Embryonic facial prominence (tissue), 1 donor: ENCODE results near the gene TDRD1.
"Not testable (repeated sequence)": the region's sequence is repeated elsewhere in the genome, so short reads cannot be mapped to it uniquely, and the experiment has no call there.

ENCODE experiments used
- DNase-seq: peaks from one replicate; pipeline ENCODE4 v3.0.0-alpha.2; 2016; ENCODE audit errors: extremely low spot score

Gene TDRD1, protein sequence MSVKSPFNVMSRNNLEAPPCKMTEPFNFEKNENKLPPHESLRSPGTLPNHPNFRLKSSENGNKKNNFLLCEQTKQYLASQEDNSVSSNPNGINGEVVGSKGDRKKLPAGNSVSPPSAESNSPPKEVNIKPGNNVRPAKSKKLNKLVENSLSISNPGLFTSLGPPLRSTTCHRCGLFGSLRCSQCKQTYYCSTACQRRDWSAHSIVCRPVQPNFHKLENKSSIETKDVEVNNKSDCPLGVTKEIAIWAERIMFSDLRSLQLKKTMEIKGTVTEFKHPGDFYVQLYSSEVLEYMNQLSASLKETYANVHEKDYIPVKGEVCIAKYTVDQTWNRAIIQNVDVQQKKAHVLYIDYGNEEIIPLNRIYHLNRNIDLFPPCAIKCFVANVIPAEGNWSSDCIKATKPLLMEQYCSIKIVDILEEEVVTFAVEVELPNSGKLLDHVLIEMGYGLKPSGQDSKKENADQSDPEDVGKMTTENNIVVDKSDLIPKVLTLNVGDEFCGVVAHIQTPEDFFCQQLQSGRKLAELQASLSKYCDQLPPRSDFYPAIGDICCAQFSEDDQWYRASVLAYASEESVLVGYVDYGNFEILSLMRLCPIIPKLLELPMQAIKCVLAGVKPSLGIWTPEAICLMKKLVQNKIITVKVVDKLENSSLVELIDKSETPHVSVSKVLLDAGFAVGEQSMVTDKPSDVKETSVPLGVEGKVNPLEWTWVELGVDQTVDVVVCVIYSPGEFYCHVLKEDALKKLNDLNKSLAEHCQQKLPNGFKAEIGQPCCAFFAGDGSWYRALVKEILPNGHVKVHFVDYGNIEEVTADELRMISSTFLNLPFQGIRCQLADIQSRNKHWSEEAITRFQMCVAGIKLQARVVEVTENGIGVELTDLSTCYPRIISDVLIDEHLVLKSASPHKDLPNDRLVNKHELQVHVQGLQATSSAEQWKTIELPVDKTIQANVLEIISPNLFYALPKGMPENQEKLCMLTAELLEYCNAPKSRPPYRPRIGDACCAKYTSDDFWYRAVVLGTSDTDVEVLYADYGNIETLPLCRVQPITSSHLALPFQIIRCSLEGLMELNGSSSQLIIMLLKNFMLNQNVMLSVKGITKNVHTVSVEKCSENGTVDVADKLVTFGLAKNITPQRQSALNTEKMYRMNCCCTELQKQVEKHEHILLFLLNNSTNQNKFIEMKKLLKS

DNA sequence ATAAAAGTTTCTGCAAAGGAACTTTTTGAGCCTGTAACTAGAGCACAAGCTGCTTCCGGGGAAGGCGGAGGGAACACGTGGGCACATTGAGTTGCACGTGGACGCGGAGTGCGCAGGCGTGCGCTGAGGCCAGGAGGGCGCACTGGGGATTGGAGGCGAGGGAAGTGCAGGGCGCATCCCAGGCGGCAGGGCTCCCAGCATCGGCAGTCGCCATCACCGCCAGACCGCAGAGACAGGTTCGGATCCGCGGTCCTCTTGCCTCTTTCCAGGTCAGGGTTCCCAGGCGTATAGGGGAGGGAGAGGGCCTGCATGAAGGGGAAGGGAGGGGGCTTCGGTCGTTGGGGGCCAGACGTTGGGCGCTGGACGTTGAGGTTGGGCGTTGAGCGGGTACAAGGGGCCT is at the start of gene TDRD1:
TSS of gene TDRD1 (plus strand) at position 206 of the 400 bp plus-strand sequence. CDS start 8,479 bp downstream, outside the sequence.
- no peak for DNase-seq

DNA sequence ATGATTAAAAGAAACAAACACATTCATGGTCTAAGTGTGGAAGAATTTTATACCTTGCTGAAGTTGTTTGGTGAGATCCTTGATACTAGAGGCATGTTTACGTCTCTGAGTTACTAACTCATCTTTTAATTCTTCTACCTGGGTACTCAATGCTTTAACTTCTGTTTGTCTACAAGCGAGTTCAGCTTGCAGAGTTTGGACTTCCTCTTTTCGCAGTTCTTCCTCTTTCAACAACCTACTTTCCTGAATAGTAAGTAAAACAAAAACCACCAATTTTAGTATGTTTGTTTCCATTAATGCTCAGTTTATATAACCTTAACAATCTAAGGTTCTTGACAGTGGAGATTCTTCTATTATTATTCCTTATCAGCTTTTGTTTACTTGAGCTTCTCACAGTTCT is 48.1 kb upstream of the TDRD1 start:
- no peak for DNase-seq

DNA sequence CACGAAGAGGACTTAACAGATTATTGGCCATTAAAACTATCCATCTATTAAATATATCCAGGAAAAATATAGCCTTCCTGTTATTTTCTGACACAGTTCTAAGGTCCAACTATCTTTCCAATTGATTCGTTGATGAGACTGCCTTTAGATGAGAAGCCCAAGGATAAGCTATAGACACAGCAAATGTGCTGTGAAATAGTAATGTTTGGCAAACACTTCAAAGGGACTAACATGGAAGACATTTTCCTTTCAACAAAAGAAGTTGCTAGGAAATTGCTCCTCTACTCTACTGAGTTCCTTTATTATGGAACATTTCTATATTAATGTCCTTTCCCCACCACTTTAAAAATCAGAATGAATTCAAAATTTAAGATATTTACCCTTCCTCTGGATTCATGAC is 43.7 kb upstream of the TDRD1 start:
- DNase-seq: no peak

DNA sequence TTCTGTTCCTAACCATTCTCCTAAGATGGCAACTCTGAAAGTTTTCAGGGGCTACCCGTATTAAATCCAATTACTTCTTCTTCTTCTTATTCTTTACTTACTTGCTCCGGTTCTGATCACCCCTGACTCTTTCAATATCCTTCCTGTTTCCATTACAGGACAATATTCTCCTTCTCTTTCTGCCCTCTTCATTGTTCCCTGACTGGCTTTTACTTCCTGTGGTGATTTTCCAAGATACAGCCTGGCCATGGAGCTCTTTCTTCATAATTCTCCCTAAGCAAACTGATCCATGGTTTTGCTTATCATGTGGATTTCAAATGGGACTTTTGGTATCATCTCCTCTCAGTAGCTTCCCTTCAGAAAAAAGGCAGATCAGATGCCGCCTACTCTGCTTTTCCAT is 40.6 kb upstream of the TDRD1 start:
- no peak for DNase-seq

DNA sequence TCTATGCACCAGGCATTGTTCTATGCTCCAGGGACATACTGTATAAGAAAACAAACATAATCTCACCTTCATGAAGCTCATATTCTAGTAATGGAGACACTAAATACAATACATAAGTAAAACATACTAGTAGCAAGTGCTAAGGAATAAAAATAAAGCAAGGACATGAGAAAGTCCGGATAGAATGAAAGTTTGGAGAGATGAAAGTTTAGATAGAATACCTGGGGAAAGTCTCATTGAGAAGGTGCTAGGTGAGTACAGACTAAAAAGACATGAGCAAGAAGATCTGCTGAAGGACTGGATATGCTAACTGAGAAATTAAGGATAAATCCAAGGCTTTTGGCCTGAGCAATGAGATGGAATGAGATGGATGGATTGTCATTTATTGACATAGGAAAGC is 39.1 kb upstream of the TDRD1 start:
- no peak for DNase-seq

DNA sequence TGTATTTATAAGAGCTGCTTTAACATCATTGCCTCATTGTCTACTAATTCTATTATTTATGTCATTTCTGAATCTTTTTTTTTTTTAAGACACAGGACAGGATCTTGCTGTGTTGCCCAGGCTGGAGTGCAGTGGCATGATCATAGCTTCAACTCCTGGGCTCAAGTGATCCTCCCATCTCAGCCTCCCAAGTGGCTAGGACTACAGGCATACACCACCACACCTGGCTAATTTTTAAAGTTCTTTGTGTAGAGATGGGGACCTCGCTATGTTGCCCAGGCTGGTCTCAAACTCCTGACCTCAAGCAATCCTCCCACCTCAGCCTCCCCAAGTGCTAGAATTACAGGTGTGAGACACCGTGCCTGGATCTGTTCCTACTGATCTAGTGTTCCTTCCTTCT is 38.3 kb upstream of the TDRD1 start:
- not testable (repeated sequence) for DNase-seq

DNA sequence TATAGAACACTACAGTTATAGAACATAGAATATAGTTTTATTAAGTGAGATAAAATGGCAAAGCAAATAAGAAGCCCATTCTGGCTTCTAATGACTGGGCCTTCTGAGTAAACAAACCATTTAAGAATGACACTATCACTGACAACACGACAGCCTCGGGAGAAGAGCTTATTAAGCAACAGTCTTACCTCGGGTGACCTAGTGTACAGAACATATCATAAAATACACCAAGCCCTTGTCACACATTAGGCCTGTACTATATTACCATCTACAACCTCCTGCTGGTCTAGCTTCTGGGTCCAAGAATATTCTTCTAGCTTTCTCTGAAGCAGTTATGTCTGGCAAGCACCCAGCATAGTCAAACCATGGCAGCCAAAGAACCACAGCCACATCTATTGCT is 37.1 kb upstream of the TDRD1 start:
- no peak for DNase-seq

DNA sequence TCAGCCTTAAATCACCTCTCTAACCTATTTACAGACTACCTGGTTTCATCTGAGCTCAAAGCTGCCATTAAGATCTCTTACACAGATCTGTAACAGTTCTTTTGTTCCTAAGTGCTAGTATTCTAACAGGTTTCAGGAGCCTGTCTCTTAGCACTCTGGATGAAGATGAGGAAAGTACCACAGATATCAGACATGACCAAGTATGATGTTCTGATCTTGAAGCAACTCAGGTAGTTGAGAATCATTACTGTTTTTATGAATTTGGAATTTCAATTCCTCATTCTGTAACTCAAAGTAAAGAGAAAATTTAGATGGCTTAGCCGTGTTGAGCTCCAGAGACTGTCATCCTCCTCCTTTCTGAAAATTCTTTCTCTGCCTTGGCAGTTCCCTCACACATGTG is 36.0 kb upstream of the TDRD1 start:
- DNase-seq: no peak

DNA sequence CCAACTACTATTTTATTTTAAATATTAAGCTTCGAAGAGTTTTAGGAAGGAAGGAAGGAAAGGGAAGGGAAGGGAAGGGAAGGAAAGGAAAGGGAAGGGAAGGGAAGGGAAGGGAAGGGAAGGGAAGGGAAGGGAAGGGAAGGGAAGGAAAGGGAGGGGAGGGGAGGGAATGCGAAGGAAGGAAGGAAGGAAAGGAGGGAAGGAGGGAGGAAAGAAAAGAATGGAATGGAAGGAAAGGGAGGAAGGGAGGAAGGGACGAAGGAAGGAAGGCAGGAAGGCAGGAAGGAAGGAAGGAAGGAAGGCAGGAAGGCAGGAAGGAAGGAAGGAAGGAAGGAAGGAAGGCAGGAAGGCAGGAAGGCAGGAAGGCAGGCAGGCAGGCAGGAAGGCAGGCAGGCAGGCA is 29.7 kb upstream of the TDRD1 start:
- not testable (repeated sequence) for DNase-seq

DNA sequence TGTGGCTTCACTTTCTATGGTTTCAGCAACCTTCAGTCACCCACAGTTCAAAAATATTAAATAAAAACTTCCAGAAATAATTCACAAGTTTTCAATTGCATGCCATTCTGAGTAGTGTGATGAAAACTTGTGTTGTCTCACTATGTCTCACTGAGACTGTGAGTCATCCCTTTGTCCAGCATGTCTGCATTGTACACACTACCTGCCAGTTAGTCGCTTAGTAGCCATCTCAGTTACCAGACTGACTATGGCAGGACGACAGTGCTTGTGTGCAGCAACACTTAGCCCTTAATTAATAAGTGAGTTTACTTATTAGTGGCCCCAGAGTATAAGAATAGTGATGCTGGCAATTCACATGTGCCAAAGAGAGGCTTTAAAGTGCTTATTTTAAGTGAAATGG is 27.7 kb upstream of the TDRD1 start:
- DNase-seq: no peak

DNA sequence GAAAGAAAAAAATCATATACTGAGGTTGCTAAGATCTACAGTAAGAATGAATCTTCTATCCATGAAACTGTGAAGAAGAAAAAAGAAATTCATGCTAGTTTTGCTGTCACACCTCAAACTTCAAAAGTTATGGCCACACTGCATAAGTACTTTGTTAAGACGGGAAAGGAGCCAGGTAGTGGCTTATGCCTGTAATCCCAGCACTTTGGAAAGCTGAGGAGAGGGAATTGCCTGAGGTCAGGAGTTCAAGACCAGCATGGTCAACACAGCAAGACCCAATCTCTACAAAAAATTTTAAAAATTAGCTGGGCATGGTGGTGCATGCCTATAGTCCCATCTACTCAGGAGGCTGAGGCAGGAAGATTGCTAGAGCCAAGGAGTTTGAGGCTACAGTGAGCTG is 27.3 kb upstream of the TDRD1 start:
- DNase-seq: no peak

DNA sequence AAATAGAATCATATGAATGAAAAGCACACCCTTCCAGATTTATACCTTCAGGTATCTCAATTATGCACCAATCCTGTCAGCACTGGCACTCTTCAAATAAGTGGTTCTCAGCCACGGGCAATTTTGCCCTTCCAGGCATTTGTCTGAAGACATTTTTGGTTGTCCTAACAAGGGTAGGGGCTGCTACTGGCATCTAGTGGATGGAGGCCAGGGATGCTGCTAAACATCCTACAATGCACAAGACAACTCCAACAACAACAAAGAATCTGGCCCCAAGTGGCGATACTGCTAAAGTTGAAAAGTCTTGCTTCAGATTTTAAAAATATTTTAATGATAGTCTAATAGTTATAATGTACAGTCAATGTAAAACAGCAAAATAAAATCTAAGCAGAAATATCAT is 21.2 kb upstream of the TDRD1 start:
- DNase-seq: no peak

DNA sequence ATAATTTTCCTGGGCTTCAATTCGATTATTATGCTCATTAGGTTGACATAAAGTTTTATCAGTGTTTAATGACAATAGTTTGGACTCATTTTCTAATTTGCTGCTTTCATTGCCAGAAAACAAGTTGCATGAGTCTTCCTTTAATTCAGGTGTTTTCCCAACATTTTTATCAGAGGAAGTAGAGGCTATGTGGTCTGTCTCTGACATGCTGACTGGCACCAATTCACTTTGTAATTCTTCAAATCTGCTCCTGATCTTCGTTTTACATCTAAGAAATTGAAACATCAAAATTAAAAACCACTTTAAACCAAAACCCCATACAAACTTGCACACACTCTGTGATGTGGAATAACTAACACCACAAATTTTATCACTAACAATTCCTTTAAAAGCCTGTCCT is 16.1 kb upstream of the TDRD1 start:
- DNase-seq: no peak

DNA sequence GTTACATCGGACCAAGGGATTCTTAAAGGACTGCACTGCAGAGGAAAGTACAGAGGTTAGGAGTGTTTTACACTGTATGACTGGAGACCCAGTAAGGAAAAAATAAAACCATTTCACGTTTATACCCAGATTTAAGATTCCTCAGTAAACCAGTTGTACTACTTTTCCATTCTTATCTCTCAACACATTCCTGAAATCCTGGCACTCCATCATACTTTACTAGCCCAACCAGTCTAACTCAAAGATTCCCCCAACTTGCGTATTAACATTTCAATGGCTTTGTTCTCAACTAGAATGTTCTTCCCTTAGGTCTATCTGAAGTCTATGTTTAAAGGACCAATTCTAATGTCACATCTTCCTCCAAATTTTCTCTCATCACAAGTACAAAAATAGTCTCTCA is 13.1 kb upstream of the TDRD1 start:
- DNase-seq: peak; percentile 40

DNA sequence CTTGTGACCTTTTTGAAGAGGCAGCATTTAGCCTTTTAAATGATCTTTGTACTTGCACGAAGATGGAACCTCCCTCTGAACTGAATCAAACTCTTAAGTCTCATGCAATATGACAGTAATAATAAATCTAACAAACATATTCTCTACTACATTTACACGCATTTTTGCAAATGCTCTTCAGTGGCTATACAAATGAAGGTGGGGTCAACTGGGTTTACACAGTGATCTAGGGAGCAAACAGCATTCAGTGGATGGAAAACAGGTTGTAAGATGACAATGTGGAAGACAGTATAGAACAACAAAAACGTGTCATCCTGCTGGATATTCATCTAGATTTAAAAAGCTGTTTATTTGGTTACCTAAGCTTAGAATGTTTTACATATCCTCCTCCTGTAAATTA is 12.7 kb upstream of the TDRD1 start:
- DNase-seq: no peak

DNA sequence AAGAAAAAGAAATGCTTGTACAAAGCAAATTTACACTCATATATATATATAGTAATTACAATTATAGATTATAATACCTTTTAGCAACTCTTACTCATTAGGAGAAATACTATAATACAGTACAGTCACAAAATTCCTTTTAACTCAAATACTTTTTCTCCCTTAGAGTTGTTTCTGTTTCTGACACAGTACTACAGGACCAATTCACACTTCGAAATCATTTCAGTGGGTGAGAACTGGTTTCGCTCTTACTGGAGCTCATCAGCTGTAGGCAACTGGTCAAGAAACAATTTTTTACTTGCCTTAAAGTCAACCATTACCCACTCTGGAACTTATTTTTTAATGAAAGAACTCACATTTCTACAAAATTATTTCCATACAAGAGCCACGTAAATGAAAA is 11.2 kb upstream of the TDRD1 start:
- no peak for DNase-seq

DNA sequence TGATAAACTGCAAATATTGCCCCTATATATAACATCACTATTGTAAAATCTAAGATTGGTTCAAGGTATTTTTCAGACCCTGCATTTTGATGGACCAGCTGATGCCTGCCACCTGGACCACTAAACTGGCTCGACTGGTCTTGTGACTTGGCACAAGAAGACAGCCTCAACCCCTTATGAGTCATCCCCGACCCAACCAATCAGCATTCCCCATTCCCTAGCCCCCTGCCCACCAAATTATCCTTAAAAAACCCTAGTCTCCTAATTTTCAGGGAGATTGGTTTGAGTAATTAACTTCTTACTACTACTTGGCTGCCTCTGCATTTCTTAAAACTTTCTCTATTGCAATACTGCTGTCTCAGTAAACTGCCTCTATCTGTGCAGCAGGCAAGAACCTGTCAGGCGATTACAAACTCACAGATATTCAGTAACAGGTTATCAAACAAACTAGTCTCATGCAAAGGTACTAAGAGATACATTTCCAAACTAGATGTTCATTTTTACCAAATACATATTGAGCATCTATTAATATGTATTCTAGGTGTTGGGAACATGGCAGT is 10.6 kb upstream of the TDRD1 start:
- DNase-seq: no peak

DNA sequence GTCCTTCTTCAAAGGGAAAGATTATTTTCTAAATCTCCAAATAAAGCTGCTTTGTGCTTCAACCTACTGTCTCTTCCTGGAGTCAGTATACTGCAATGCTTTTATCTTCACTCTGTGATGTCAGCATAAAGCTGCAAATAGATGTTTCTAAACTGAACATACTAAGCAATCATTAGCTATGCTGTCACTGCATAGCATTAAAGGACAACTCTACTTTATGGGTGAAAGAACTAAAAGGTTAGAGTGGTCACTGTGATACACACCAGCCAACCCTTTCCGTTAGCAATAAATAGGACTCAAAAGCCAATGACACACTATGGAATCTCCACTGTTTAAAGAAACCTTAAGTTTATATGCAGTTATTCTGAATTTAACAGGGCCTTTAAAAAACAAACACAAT is 6.9 kb upstream of the TDRD1 start:
- DNase-seq: no peak

DNA sequence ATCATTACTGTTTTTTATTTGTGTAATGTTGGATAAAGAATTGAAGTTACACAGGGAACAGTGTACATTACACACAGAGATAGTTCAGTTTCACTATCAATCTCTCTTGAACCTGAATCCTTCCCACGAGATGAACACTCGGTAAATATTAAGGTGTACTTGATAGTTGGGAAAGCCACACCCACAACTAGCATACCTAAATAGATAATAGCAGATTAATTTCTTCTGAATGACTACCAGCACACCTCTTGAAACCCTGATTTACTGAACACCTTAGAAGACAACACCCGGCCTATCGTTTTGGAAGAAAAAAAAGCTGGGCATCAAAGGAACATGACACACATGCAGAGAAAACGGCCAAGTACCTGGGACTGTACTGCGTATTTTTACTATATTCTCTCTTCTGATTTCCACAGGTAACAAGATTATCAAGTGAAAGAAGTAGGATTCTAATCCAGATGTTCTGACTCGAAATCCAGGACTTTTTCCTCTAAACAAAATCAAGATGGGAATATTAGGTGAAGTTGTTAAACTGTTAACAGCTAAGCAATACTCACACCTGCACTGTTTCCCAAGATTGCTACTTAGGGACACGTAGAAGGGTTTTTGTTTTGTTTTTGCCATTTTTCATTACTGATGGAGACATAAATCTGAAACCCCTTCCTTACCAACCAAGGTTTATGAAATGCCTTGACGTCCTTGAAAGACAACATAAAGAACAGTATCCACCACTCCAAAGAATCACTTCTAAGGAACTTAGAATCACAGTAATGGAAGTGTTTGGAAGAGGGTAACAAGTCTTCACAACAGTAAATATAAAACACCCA is 6.2 kb upstream of the TDRD1 start:
- DNase-seq: no peak

DNA sequence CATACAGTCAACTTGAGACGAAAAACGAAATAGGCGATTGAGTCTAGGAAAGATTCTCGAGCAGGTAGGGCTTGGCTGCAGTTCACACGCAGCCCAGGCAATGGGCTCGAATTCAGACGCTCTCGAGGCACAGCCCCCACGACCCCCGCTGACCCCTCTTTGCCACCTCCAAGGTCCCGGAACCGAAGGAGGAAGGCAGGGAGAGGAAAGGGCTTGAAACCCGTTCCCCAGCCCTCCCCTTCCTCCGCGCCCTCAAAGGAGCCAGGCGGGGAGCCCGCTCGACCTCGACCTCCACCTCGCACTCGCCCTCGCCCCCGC is 5.6 kb upstream of the TDRD1 start:
- no peak for DNase-seq

DNA sequence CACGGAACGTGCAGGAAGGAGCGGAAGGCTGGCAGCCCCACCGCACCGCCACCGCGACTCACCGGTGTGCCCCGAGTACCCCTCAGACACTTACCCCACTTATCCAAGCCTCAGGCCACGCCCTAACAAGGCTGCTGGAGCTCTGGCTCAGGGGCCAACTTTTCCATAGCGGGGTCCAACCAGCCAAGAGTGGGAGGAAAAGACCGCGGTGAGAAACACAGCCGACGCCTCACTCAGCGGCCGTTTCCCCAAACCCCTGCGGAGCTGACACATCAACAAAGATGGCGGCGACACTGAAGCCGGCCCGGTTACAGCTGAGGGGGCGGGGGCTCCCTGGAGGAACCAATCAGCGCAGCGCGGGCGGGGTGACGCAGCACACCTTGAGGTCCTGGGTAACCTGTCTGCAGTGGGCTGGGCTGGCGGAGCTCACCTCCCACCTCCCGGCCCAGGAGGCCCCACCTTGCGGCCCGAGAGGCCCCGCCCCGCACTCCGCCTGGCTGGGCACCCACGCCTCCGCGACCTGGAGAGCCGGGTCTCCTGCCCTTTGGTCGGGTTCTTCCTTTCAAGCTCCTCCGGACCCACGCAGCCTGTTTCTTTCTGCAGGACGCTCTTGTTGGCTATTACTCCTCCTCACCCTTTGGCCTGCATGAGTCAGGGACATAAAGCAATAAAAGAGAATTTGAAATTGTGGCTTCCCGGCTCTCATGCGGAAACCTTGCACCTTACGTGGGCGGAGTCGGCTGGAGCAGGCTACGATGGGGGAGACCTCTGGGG is 5.0 kb upstream of the TDRD1 start, which contains the start of gene CCDC186:
TSS of gene CCDC186 (minus strand) at position 283 of the 774 bp plus-strand sequence. CDS start 10,935 bp downstream, outside the sequence.
- peak; percentile 80 for DNase-seq
